ENCODE data around the gene MORN1.

Gene MORN1

GRCh38 chr1:2283991-2284895 lies 107.1 kb downstream of the MORN1 start:
- no peak overlapping the region for H3K27ac ChIP-seq (replicated peaks; ENCODE audit: low read length)
- no peak overlapping the region for H2AFZ ChIP-seq (ENCODE audit: low read length)
- peak overlapping the region; percentile 77 for H2BK15ac ChIP-seq (ENCODE audit: low read length)
- peak overlapping the region; percentile 81 for H2BK120ac ChIP-seq (ENCODE audit: low read depth, low read length)
- WGBS, 2 donors (ENCODE audit: extremely low coverage in 2 of 2, insufficient read length in 2 of 2, insufficient replicate concordance in 1 of 2) = no CpG with 5 or more reads among the region's 27 CpGs
- H3K27me3 ChIP-seq (ENCODE audit: control insufficient read depth in 3 of 3, insufficient read depth in 3 of 3, low read depth in 1 of 3, low read length in 3 of 3) = no peaks in the 10 kb centered on the region
- H2BK12ac ChIP-seq (ENCODE audit: low read length) = peak overlapping the region; percentile 95
- H3K4me1 ChIP-seq (ENCODE audit: control insufficient read depth in 2 of 2, insufficient read depth in 1 of 2, low read depth in 1 of 2, low read length in 2 of 2) = peaks cover 7 to 25% of the 10 kb centered on the region in 2 donors
- H2BK5ac ChIP-seq (ENCODE audit: low read length) = peak overlapping the region; percentile 77
- H4K91ac ChIP-seq (ENCODE audit: low read depth, low read length, poor library complexity) = no peak overlapping the region
- DNase-seq (ENCODE audit: low spot score) = no peak
- no peaks in the 10 kb centered on the region for H3K9me3 ChIP-seq (replicated peaks in 1 of 2; ENCODE audit: control insufficient read depth in 2 of 2, insufficient read depth in 1 of 2, low read depth in 1 of 2, low read length in 2 of 2)
- no peak overlapping the region for H3K4me2 ChIP-seq (ENCODE audit: insufficient read depth, low read length, poor library complexity, severe bottlenecking)
- H3K9ac ChIP-seq (ENCODE audit: low read depth, low read length, poor library complexity) = no peak overlapping the region
- peaks cover 34% of the 10 kb centered on the region for H3K79me1 ChIP-seq (ENCODE audit: low read depth, low read length)
- H2AK5ac ChIP-seq (ENCODE audit: low read depth, low read length) = peak overlapping the region; percentile 79
- peak overlapping the region; percentile 89 for H3K18ac ChIP-seq (ENCODE audit: low read length)
- no peak overlapping the region for H3K4me3 ChIP-seq (ENCODE audit: low read length in 2 of 2)
- H3K4ac ChIP-seq (ENCODE audit: low read length) = no peak overlapping the region
- H3K14ac ChIP-seq (ENCODE audit: low read length) = peak overlapping the region; percentile 89
- H3K36me3 ChIP-seq (replicated peaks in 1 of 2; ENCODE audit: control insufficient read depth in 2 of 2, insufficient read depth in 2 of 2, low read length in 2 of 2) = peaks cover 0 to 27% of the 10 kb centered on the region in 2 donors
- H4K8ac ChIP-seq (ENCODE audit: low read depth, low read length) = no peak overlapping the region
- H3K23ac ChIP-seq (ENCODE audit: low read depth, low read length, poor library complexity) = peak overlapping the region; percentile 81

- H3K23ac ChIP-seq (ENCODE audit: low read depth, low read length, poor library complexity) = peak overlapping the region; percentile 81
These were observed 107.9 kb downstream of the MORN1 start for GRCh38 chr1:2283371-2283990.

DNA sequence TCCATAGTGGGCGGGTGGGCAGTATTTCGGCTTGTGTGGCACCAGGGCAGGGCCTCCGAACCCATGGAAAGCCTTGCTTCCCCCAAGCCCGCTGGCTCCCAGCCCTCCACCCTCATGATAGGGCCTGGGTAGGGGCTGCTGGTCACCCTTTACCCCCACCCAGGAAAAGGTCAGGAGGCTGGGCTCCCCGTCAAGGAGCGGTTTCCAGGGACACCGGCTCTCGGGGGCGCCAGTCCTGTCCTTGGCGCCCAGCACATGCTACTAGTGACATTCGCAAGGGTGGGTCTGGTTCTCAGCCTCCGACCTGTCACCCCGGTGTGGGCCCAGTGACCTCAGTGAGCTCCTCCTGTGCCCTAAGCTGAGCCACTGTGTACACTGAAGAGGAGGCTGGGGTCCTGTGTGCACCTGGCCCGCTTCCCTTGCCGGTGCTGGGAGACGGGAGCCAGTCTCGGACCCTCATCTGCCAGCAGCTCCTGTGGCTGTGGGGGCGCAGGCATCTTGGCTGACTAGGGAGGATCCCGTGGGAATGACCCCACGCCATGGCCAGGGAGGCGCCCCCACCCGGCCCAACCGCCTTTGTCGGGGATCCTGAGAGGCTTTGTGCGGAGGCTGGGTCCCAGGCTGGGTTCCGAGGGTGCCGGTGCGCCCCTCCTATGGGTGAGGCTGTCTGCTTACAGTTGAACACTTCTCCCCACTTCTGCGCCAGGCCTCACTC lies 108.6 kb downstream of the MORN1 start:
- Histone ChIP-seq H3K27me3 (ENCODE audit: control insufficient read depth in 3 of 3, insufficient read depth in 3 of 3, low read depth in 1 of 3, low read length in 3 of 3) (peaks cover 0 to under 1% (median 0%) of the 10 kb centered on the region in 3 experiments), H3K9ac (ENCODE audit: low read depth, low read length, poor library complexity) (no peak overlapping the region), H2AFZ (ENCODE audit: low read length) (no peak overlapping the region), H3K4me2 (ENCODE audit: insufficient read depth, low read length, poor library complexity, severe bottlenecking) (no peak overlapping the region), H3K4me1 (ENCODE audit: control insufficient read depth in 2 of 2, insufficient read depth in 1 of 2, low read depth in 1 of 2, low read length in 2 of 2) (peaks cover 23 to 32% of the 10 kb centered on the region in 2 donors), H3K79me1 (ENCODE audit: low read depth, low read length) (peaks cover 33% of the 10 kb centered on the region), H3K14ac (ENCODE audit: low read length) (no peak overlapping the region), H4K8ac (ENCODE audit: low read depth, low read length) (no peak overlapping the region), H3K9me3 (replicated peaks in 1 of 2; ENCODE audit: control insufficient read depth in 2 of 2, insufficient read depth in 1 of 2, low read depth in 1 of 2, low read length in 2 of 2) (peaks cover 0 to 2% of the 10 kb centered on the region in 2 donors), H3K4ac (ENCODE audit: low read length) (no peak overlapping the region), H3K18ac (ENCODE audit: low read length) (peak overlapping the region; percentile 94), H2BK15ac (ENCODE audit: low read length) (peak overlapping the region; percentile 30), H2BK120ac (ENCODE audit: low read depth, low read length) (peak overlapping the region; percentile 41), H4K91ac (ENCODE audit: low read depth, low read length, poor library complexity) (no peak overlapping the region), H3K23ac (ENCODE audit: low read depth, low read length, poor library complexity) (no peak overlapping the region), H3K27ac (replicated peaks; ENCODE audit: low read length) (no peak overlapping the region), H2AK5ac (ENCODE audit: low read depth, low read length) (peak overlapping the region; percentile 76), H3K36me3 (replicated peaks in 1 of 2; ENCODE audit: control insufficient read depth in 2 of 2, insufficient read depth in 2 of 2, low read length in 2 of 2) (peaks cover 2 to 33% of the 10 kb centered on the region in 2 donors), H3K4me3 (ENCODE audit: low read length in 2 of 2) (no peak overlapping the region), H2BK5ac (ENCODE audit: low read length) (no peak overlapping the region), H2BK12ac (ENCODE audit: low read length) (peak overlapping the region; percentile 24)
- WGBS, 2 donors (ENCODE audit: extremely low coverage in 2 of 2, insufficient read length in 2 of 2, insufficient replicate concordance in 1 of 2) = no CpG with 5 or more reads among the region's 29 CpGs
- no peak for DNase-seq (ENCODE audit: low spot score)

More at GRCh38 chr1:2283371-2283990, 107.9 kb downstream of the MORN1 start:
- Histone ChIP-seq H3K4me2 (ENCODE audit: insufficient read depth, low read length, poor library complexity, severe bottlenecking) (no peak overlapping the region), H3K9ac (ENCODE audit: low read depth, low read length, poor library complexity) (no peak overlapping the region), H3K4me1 (ENCODE audit: control insufficient read depth in 2 of 2, insufficient read depth in 1 of 2, low read depth in 1 of 2, low read length in 2 of 2) (peaks cover 15 to 24% of the 10 kb centered on the region in 2 donors), H2BK15ac (ENCODE audit: low read length) (peak overlapping the region; percentile 77), H2AFZ (ENCODE audit: low read length) (no peak overlapping the region), H4K8ac (ENCODE audit: low read depth, low read length) (no peak overlapping the region), H3K9me3 (replicated peaks in 1 of 2; ENCODE audit: control insufficient read depth in 2 of 2, insufficient read depth in 1 of 2, low read depth in 1 of 2, low read length in 2 of 2) (no peaks in the 10 kb centered on the region), H2BK12ac (ENCODE audit: low read length) (peak overlapping the region; percentile 95), H3K18ac (ENCODE audit: low read length) (peak overlapping the region; percentile 84), H4K91ac (ENCODE audit: low read depth, low read length, poor library complexity) (no peak overlapping the region), H3K27me3 (ENCODE audit: control insufficient read depth in 3 of 3, insufficient read depth in 3 of 3, low read depth in 1 of 3, low read length in 3 of 3) (no peaks in the 10 kb centered on the region), H3K27ac (replicated peaks; ENCODE audit: low read length) (no peak overlapping the region), H3K79me1 (ENCODE audit: low read depth, low read length) (peaks cover 30% of the 10 kb centered on the region), H3K4me3 (ENCODE audit: low read length in 2 of 2) (no peak overlapping the region), H3K14ac (ENCODE audit: low read length) (peak overlapping the region; percentile 89), H2BK5ac (ENCODE audit: low read length) (peak overlapping the region; percentile 77), H3K36me3 (replicated peaks in 1 of 2; ENCODE audit: control insufficient read depth in 2 of 2, insufficient read depth in 2 of 2, low read length in 2 of 2) (peaks cover 0 to 27% of the 10 kb centered on the region in 2 donors), H3K4ac (ENCODE audit: low read length) (no peak overlapping the region), H2BK120ac (ENCODE audit: low read depth, low read length) (peak overlapping the region; percentile 63), H2AK5ac (ENCODE audit: low read depth, low read length) (peak overlapping the region; percentile 79)
- no peak for DNase-seq (ENCODE audit: low spot score)
- no CpG with 5 or more reads among the region's 21 CpGs for WGBS, 2 donors (ENCODE audit: extremely low coverage in 2 of 2, insufficient read length in 2 of 2, insufficient replicate concordance in 1 of 2)
